ENCODE data around the gene TJAP1. TPM values are rescaled to one million over a fixed set of nuclear protein-coding genes. Genes with fewer than 3 reads are reported as not detected.
"Not testable (repeated sequence)": the region's sequence is repeated elsewhere in the genome, so short reads cannot be mapped to it uniquely, and the experiment has no call there.

The TJAP1 gene
- total RNA-seq, 1 experiment from 2014 or later: 78.9 TPM

DNA sequence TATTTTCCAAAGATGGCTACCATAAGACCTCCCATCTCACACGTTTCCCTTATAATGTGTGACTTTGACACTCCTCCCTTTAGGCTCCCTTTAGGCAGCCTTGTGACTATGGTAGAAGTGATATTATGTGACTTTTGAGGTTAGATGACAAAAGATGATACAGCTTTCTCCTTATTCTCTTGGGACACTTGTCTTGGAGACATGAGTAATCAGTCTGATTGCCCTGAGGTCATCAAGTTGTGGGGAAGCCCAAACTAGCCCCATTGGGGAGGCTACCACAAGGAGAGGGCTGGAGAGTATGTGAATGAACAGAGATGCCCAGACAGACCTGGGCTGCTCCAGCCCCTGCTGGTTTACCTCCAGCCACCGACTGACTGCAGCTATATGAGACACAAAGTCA, 11.4 kb upstream of the TJAP1 start:
- ChIA-PET CTCF (interaction anchor here (0.7 to 2.1 kb wide), 3 partner anchors 26 to 35 kb away, joined by 3 to 5 read pairs (median 4); no protein-coding TSS in a partner anchor), POLR2A (interaction anchor here (0.7 to 1.1 kb wide), 4 partner anchors 11 to 124 kb away, joined by 3 to 5 read pairs (median 3); partner anchors contain the start of gene DLK2)
- Mint-ChIP-seq H3K9me3 (ENCODE audit: unreplicated experiment) (no peaks in the 10 kb centered on the region), H3K27ac (ENCODE audit: low read depth, unreplicated experiment) (no peak overlapping the region), H3K27me3 (ENCODE audit: insufficient read depth, unreplicated experiment) (no peaks in the 10 kb centered on the region), H3K4me1 (ENCODE audit: insufficient read depth, unreplicated experiment) (peaks cover 5% of the 10 kb centered on the region), H3K36me3 (ENCODE audit: insufficient read depth, unreplicated experiment) (no peaks in the 10 kb centered on the region), H3K4me3 (ENCODE audit: unreplicated experiment) (no peak overlapping the region)
- TF ChIP-seq, protein P1, sequence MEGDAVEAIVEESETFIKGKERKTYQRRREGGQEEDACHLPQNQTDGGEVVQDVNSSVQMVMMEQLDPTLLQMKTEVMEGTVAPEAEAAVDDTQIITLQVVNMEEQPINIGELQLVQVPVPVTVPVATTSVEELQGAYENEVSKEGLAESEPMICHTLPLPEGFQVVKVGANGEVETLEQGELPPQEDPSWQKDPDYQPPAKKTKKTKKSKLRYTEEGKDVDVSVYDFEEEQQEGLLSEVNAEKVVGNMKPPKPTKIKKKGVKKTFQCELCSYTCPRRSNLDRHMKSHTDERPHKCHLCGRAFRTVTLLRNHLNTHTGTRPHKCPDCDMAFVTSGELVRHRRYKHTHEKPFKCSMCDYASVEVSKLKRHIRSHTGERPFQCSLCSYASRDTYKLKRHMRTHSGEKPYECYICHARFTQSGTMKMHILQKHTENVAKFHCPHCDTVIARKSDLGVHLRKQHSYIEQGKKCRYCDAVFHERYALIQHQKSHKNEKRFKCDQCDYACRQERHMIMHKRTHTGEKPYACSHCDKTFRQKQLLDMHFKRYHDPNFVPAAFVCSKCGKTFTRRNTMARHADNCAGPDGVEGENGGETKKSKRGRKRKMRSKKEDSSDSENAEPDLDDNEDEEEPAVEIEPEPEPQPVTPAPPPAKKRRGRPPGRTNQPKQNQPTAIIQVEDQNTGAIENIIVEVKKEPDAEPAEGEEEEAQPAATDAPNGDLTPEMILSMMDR (IDR thresholded peaks at IDR 0.05; ENCODE audit: unreplicated experiment): no peak
- no TSS peak for BruUV-seq (replicated peaks)
- DNase-seq (ENCODE audit: unreplicated experiment): peak; percentile 9
- intact Hi-C loops (cut with micrococcal nuclease): no loop called here

DNA sequence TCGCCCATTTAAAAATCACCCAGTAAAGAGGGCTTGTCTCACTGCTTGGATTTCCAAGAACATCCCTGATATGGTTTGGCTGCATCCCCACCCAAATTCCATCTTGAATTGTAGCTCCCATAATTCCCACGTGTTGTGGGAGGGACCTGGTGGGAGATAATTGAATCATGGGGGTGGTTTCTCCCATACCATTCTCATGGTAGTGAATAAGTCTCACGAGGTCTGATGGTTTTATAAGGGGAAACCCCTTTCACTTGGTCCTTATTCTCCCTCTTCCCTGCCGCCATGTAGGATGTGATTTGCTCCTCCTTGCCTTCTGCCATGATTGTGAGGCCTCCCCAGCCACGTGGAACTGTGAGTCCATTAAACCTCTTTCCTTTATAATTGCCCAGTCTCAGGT, 10.1 kb upstream of the TJAP1 start:
- DNase-seq (ENCODE audit: unreplicated experiment); intact Hi-C loops (cut with micrococcal nuclease); H3K4me3 Mint-ChIP-seq (ENCODE audit: unreplicated experiment); BruUV-seq (replicated peaks); H3K9me3 Mint-ChIP-seq (ENCODE audit: unreplicated experiment); H3K27me3 Mint-ChIP-seq (ENCODE audit: insufficient read depth, unreplicated experiment); H3K27ac Mint-ChIP-seq (ENCODE audit: low read depth, unreplicated experiment); POLR2A ChIA-PET; H3K4me1 Mint-ChIP-seq (ENCODE audit: insufficient read depth, unreplicated experiment); H3K36me3 Mint-ChIP-seq (ENCODE audit: insufficient read depth, unreplicated experiment): not testable (repeated sequence)
- CTCF ChIA-PET: interaction anchor here (1.6 kb wide), 1 partner anchor 26 kb away, joined by 4 read pairs; no protein-coding TSS in a partner anchor

DNA sequence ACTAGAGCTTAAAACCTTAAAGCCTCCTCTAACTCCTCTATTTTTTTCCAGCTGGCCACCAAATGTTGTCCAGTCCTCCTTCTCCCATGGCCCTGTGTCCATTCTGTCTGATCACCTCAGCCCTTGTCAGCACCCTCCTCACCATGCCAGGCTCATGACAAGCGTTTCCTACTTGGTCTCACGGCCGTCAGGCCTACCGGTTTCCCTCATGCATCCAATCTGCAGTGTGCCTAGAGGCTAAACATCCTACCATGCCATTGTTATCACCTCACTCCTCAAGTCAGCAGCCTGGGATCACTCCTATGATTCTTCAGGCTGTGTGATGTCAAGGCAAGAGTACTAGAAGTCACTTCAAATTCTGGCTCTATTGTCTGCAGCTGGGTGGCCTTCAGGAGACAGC, 9.6 kb upstream of the TJAP1 start:
- Mint-ChIP-seq H3K27me3 (ENCODE audit: insufficient read depth, unreplicated experiment) (no peaks in the 10 kb centered on the region), H3K36me3 (ENCODE audit: insufficient read depth, unreplicated experiment) (no peaks in the 10 kb centered on the region), H3K9me3 (ENCODE audit: unreplicated experiment) (no peaks in the 10 kb centered on the region), H3K4me1 (ENCODE audit: insufficient read depth, unreplicated experiment) (peaks cover 5% of the 10 kb centered on the region), H3K4me3 (ENCODE audit: unreplicated experiment) (no peak overlapping the region), H3K27ac (ENCODE audit: low read depth, unreplicated experiment) (no peak overlapping the region)
- ChIA-PET POLR2A (interaction anchor here (0.5 kb wide), 1 partner anchor 75 kb away, joined by 3 read pairs; no protein-coding TSS in a partner anchor), CTCF (interaction anchor here (1.6 kb wide), 1 partner anchor 25 kb away, joined by 4 read pairs; no protein-coding TSS in a partner anchor)
- BruUV-seq (replicated peaks): no TSS peak
- TF ChIP-seq, protein P1 (IDR thresholded peaks at IDR 0.05; ENCODE audit: unreplicated experiment): no peak
- intact Hi-C loops (cut with micrococcal nuclease): no loop called here
- no peak for DNase-seq (ENCODE audit: unreplicated experiment)

DNA sequence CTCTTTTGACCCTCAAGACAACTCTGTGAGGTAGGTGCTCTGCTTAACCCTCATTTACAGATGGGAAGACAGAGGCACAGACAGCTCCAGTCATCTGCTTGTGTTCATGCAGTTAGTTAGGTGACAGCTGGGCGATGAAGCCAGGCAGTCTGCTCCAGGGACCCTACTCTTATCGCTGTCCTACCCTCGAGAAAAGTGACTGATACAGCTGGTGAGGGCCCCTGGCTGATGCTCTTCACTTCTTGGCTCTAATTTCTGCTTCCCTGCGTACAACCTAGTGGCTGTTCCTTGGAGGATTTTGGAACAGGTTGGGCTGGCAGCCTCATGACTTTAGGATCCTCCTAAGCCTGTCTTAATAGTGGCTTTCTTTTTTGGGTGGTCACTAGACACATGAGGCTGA, 9.1 kb upstream of the TJAP1 start:
- intact Hi-C loops (cut with micrococcal nuclease): no loop called here
- no peaks in the 10 kb centered on the region for H3K27me3 Mint-ChIP-seq (ENCODE audit: insufficient read depth, unreplicated experiment)
- no peak overlapping the region for H3K27ac Mint-ChIP-seq (ENCODE audit: low read depth, unreplicated experiment)
- no TSS peak for BruUV-seq (replicated peaks)
- POLR2A ChIA-PET: interaction anchor here (0.5 kb wide), 1 partner anchor 75 kb away, joined by 3 read pairs; no protein-coding TSS in a partner anchor
- DNase-seq (ENCODE audit: unreplicated experiment): no peak
- TF ChIP-seq, protein P1 (IDR thresholded peaks at IDR 0.05; ENCODE audit: unreplicated experiment): no peak
- CTCF ChIA-PET: interaction anchor here (1.6 kb wide), 1 partner anchor 25 kb away, joined by 4 read pairs; no protein-coding TSS in a partner anchor
- peaks cover 5% of the 10 kb centered on the region for H3K4me1 Mint-ChIP-seq (ENCODE audit: insufficient read depth, unreplicated experiment)
- no peaks in the 10 kb centered on the region for H3K36me3 Mint-ChIP-seq (ENCODE audit: insufficient read depth, unreplicated experiment)
- H3K9me3 Mint-ChIP-seq (ENCODE audit: unreplicated experiment): no peaks in the 10 kb centered on the region
- no peak overlapping the region for H3K4me3 Mint-ChIP-seq (ENCODE audit: unreplicated experiment)
